H9 (cell line): ENCODE results near the gene RTN4R. TPM values are rescaled to one million over a fixed set of nuclear protein-coding genes. Genes with fewer than 3 reads are reported as not detected.
"Not testable (repeated sequence)": the region's sequence is repeated elsewhere in the genome, so short reads cannot be mapped to it uniquely, and the experiment has no call there.

ENCODE experiments used
- DNase-seq: peaks from one replicate; pipeline ENCODE4 v3.0.0-alpha.2; 2017
- H2AFZ ChIP-seq: one replicate; pipeline ENCODE4 v1.6.1; 2013; ENCODE audit warnings: mild to moderate bottlenecking, low read length, control low read depth, moderate library complexity
- H2AK5ac ChIP-seq: 2 replicates; pipeline ENCODE4 v1.6.1; 2013; ENCODE audit warnings: low read length, control low read depth, mixed read lengths; ENCODE audit not compliant: insufficient read length
- H2BK120ac ChIP-seq: one replicate; pipeline ENCODE4 v1.6.1; 2013; ENCODE audit warnings: low read depth, mild to moderate bottlenecking, low read length, control low read depth, inconsistent platforms; ENCODE audit not compliant: poor library complexity, severe bottlenecking
- H2BK12ac ChIP-seq: 2 replicates; pipeline ENCODE4 v1.6.1; 2013; ENCODE audit warnings: low read length, control low read depth, mixed read lengths, low read depth; ENCODE audit not compliant: insufficient read length
- H2BK15ac ChIP-seq: 2 replicates; pipeline ENCODE4 v1.6.1; 2013; ENCODE audit warnings: low read depth, low read length, control low read depth
- H2BK20ac ChIP-seq: one replicate; pipeline ENCODE4 v1.6.1; 2013; ENCODE audit warnings: low read depth, mild to moderate bottlenecking, low read length, control low read depth, inconsistent platforms; ENCODE audit not compliant: poor library complexity, severe bottlenecking
- H2BK5ac ChIP-seq: 2 replicates; pipeline ENCODE4 v1.6.1; 2013; ENCODE audit warnings: low read length, control low read depth, mixed read lengths; ENCODE audit not compliant: insufficient read length
- H3K14ac ChIP-seq: 2 replicates; pipeline ENCODE4 v1.6.1; 2013; ENCODE audit warnings: low read length, control low read depth; ENCODE audit not compliant: insufficient read depth
- H3K18ac ChIP-seq: 2 replicates; pipeline ENCODE4 v1.6.1; 2013; ENCODE audit warnings: low read depth, mild to moderate bottlenecking, mixed read lengths, low read length, control low read depth; ENCODE audit not compliant: insufficient read length
- H3K23ac ChIP-seq: 2 replicates; pipeline ENCODE4 v1.6.1; 2013; ENCODE audit warnings: low read length, control low read depth, mixed read lengths, low read depth; ENCODE audit not compliant: insufficient read length
- H3K23me2 ChIP-seq: 2 replicates; pipeline ENCODE4 v1.6.1; 2013; ENCODE audit warnings: low read depth, mild to moderate bottlenecking, mixed read lengths, low read length, control low read depth; ENCODE audit not compliant: insufficient read length, poor library complexity, severe bottlenecking
- H3K27ac ChIP-seq: 2 replicates; pipeline ENCODE4 v1.5.1; 2013; ENCODE audit warnings: low read length, control low read depth, mixed read lengths, low read depth; ENCODE audit not compliant: insufficient read length
- H3K27me3 ChIP-seq: 2 replicates; pipeline ENCODE4 v1.6.1; 2013; ENCODE audit warnings: low read length, control low read depth, inconsistent platforms; ENCODE audit not compliant: insufficient read depth
- H3K4ac ChIP-seq: 2 replicates; pipeline ENCODE4 v1.6.1; 2013; ENCODE audit warnings: low read depth, mild to moderate bottlenecking, control low read depth, inconsistent platforms, low read length, moderate library complexity
- H3K4me1 ChIP-seq: 2 replicates; pipeline ENCODE4 v1.6.1; 2013; ENCODE audit warnings: low read length, control low read depth, inconsistent platforms; ENCODE audit not compliant: insufficient read depth
- H3K4me2 ChIP-seq: 2 replicates; pipeline ENCODE4 v1.6.1; 2013; ENCODE audit warnings: low read length, control low read depth, mixed read lengths; ENCODE audit not compliant: insufficient read length, insufficient read depth
- H3K56ac ChIP-seq: 2 replicates; pipeline ENCODE4 v1.6.1; 2013; ENCODE audit warnings: low read depth, mild to moderate bottlenecking, mixed read lengths, low read length, control low read depth; ENCODE audit not compliant: insufficient read length
- H3K79me1 ChIP-seq: 2 replicates; pipeline ENCODE4 v1.6.1; 2013; ENCODE audit warnings: low read depth, mild to moderate bottlenecking, moderate library complexity, low read length, control low read depth, inconsistent platforms; ENCODE audit not compliant: insufficient read depth, poor library complexity, severe bottlenecking
- H3K79me2 ChIP-seq: 2 replicates; pipeline ENCODE4 v1.6.1; 2013; ENCODE audit warnings: low read length, control low read depth, inconsistent platforms; ENCODE audit not compliant: insufficient read depth
- H3K9ac ChIP-seq: 2 replicates; pipeline ENCODE4 v1.6.1; 2013; ENCODE audit warnings: low read length, control low read depth, mixed read lengths; ENCODE audit not compliant: insufficient read length; ENCODE audit errors: extremely low read depth
- H3K9me3 ChIP-seq: one replicate; pipeline ENCODE4 v1.6.1; 2013; ENCODE audit warnings: low read depth, low read length, inconsistent platforms; ENCODE audit not compliant: control insufficient read depth
- H3T11ph ChIP-seq: one replicate; pipeline ENCODE4 v1.6.1; 2013; ENCODE audit warnings: mild to moderate bottlenecking, low read length, control low read depth, inconsistent platforms
- H4K20me1 ChIP-seq: one replicate; pipeline ENCODE4 v1.6.1; 2013; ENCODE audit not compliant: control insufficient read depth, insufficient read length, insufficient read depth
- H4K5ac ChIP-seq: 2 replicates; pipeline ENCODE4 v1.6.1; 2013; ENCODE audit warnings: low read depth, mild to moderate bottlenecking, mixed read lengths, low read length, control low read depth; ENCODE audit not compliant: insufficient read length
- H4K8ac ChIP-seq: replicated peaks from 2 replicates; pipeline ENCODE4 v1.6.1; 2013; ENCODE audit warnings: low read length, control low read depth, mixed read lengths, low read depth; ENCODE audit not compliant: insufficient read length
- H4K91ac ChIP-seq: 2 replicates; pipeline ENCODE4 v1.6.1; 2013; ENCODE audit warnings: low read depth, mild to moderate bottlenecking, moderate library complexity, mixed read lengths, low read length, control low read depth; ENCODE audit not compliant: insufficient read length
- H3K27ac Mint-ChIP-seq, 3 experiments: 2 replicates in 2 of 3; 3 replicates in 1 of 3; pipeline ENCODE4 v1.8.0; 2020 to 2021; ENCODE audit warnings: mixed read lengths in 3 of 3, mild to moderate bottlenecking in 1 of 3, moderate library complexity in 1 of 3
- H3K27me3 Mint-ChIP-seq: 2 replicates; pipeline ENCODE4 v1.8.0; 2021; ENCODE audit warnings: low read depth, mild to moderate bottlenecking, moderate library complexity, mixed read lengths
- H3K36me3 Mint-ChIP-seq, 3 experiments: 2 replicates in 2 of 3; 3 replicates in 1 of 3; pipeline ENCODE4 v1.8.0; 2020 to 2021; ENCODE audit warnings: low read depth in 3 of 3, mixed read lengths in 3 of 3; ENCODE audit not compliant: insufficient read depth in 1 of 3
- H3K4me1 Mint-ChIP-seq, 2 experiments: 2 replicates each; pipeline ENCODE4 v1.8.0; 2020; ENCODE audit warnings: mixed read lengths in 2 of 2
- H3K4me3 Mint-ChIP-seq, 2 experiments: 2 replicates in 1 of 2; 3 replicates in 1 of 2; pipeline ENCODE4 v1.8.0; 2020 to 2021; ENCODE audit warnings: mild to moderate bottlenecking in 2 of 2, mixed read lengths in 2 of 2, moderate library complexity in 1 of 2
- H3K9me3 Mint-ChIP-seq, 2 experiments: 2 replicates in 1 of 2; 3 replicates in 1 of 2; pipeline ENCODE4 v1.8.0; 2020; ENCODE audit warnings: mild to moderate bottlenecking in 2 of 2, mixed read lengths in 2 of 2, moderate library complexity in 1 of 2
- WGBS: extraction: QIAGEN DNeasy Blood & Tissue Kit; methylation state at CpG from one replicate; pipeline ENCODE4 v1.1.7; 2013; ENCODE audit warnings: missing lambda C conversion rate, low lambda C conversion rate, mixed read lengths; ENCODE audit not compliant: insufficient read length; ENCODE audit errors: extremely low coverage; 5-methylcytosine and 5-hydroxymethylcytosine counted together
- total RNA-seq: library from RNA; stranded (reverse); gene quantifications from 2 replicates; pipeline ENCODE4 v1.2.1, GENCODE V29; 2021
- TF ChIP-seq, protein P1 (sequence below): fragments of 200-600 bp; sonication (generic); conservative IDR thresholded peaks from 3 replicates; pipeline ENCODE4 v1.8.0; 2021; ENCODE audit warnings: antibody characterized with exemption, mild to moderate bottlenecking

RTN4R gene
- total RNA-seq, 1 experiment from 2014 or later, result 19.0 TPM

DNA sequence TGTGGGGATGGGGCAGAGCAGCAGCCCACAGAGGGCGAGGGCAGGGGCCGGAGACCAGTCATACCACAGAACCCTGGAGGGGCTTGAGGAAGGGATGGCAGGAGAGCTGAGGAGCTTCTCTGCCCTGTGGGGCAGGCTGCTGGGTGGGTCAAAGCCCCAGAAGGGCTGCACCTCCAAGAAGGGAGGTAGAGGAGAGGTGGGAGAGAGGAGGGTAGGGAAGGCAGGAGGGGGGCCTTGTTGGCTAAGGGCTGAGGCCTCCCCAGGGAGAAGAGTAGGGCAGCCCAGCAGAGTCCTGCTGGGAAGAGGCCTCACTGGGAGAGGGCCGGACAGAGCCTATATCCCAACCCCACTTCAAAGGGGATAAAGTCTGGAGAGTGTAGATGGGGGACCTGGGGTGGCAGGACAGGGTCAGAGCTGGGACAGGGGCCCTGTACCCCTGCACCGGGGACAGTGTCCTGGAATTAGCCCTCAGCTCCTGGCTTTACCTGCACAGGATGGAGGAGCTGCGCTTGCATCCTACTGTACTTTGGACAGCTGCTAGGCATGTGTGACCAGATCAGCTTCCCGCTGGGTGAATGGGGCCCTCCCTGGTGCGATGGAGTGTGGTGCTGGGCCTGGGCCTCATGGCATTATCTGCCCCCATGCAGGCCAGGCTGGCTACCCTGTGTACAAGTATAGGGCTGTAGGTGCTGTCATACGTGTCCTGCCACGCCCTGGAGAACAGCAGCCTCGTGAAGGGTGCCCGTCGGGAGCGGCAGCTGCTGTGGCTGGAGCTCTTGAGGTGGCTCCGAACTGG lies 44.5 kb upstream of the RTN4R start:
- peak; percentile 12 for DNase-seq
- Mint-ChIP-seq H3K4me1 (peaks cover 6 to 8% of the 10 kb centered on the region in 2 experiments), H3K36me3 (no peaks in the 10 kb centered on the region), H3K4me3 (no peak overlapping the region), H3K27me3 (no peaks in the 10 kb centered on the region; the same call in 1 of the 2 replicates), H3K27ac (no peak overlapping the region), H3K9me3 (no peaks in the 10 kb centered on the region)
- no peak overlapping the region for H2BK5ac ChIP-seq
- H2AFZ ChIP-seq, result no peak overlapping the region
- no CpG with 5 or more reads among the region's 14 CpGs for WGBS
- H2BK20ac ChIP-seq, result no peak overlapping the region
- no peak overlapping the region for H3K9ac ChIP-seq
- no peak overlapping the region for H4K8ac ChIP-seq
- H3K23ac ChIP-seq, result no peak overlapping the region
- H3K23me2 ChIP-seq, result no peaks in the 10 kb centered on the region
- TF ChIP-seq, protein P1, sequence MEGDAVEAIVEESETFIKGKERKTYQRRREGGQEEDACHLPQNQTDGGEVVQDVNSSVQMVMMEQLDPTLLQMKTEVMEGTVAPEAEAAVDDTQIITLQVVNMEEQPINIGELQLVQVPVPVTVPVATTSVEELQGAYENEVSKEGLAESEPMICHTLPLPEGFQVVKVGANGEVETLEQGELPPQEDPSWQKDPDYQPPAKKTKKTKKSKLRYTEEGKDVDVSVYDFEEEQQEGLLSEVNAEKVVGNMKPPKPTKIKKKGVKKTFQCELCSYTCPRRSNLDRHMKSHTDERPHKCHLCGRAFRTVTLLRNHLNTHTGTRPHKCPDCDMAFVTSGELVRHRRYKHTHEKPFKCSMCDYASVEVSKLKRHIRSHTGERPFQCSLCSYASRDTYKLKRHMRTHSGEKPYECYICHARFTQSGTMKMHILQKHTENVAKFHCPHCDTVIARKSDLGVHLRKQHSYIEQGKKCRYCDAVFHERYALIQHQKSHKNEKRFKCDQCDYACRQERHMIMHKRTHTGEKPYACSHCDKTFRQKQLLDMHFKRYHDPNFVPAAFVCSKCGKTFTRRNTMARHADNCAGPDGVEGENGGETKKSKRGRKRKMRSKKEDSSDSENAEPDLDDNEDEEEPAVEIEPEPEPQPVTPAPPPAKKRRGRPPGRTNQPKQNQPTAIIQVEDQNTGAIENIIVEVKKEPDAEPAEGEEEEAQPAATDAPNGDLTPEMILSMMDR, result no peak
- H3K9me3 ChIP-seq, result no peaks in the 10 kb centered on the region
- no peak overlapping the region for H3K18ac ChIP-seq
- H3K27ac ChIP-seq, result no peak overlapping the region
- H3K79me1 ChIP-seq, result no peaks in the 10 kb centered on the region
- H4K91ac ChIP-seq, result no peak overlapping the region
- H2BK15ac ChIP-seq, result no peak overlapping the region
- H4K20me1 ChIP-seq, result no peaks in the 10 kb centered on the region
- H3K4me2 ChIP-seq, result no peak overlapping the region
- H3K4me1 ChIP-seq, result peaks cover 4% of the 10 kb centered on the region
- H3T11ph ChIP-seq, result no peak overlapping the region
- peaks cover 3% of the 10 kb centered on the region; the same call in 1 of the 2 replicates for H3K79me2 ChIP-seq
- H3K14ac ChIP-seq, result no peak overlapping the region
- no peak overlapping the region for H3K56ac ChIP-seq
- no peak overlapping the region for H2BK12ac ChIP-seq
- H3K4ac ChIP-seq, result no peak overlapping the region
- H4K5ac ChIP-seq, result no peak overlapping the region
- no peak overlapping the region for H2AK5ac ChIP-seq
- no peaks in the 10 kb centered on the region for H3K27me3 ChIP-seq
- no peak overlapping the region for H2BK120ac ChIP-seq

DNA sequence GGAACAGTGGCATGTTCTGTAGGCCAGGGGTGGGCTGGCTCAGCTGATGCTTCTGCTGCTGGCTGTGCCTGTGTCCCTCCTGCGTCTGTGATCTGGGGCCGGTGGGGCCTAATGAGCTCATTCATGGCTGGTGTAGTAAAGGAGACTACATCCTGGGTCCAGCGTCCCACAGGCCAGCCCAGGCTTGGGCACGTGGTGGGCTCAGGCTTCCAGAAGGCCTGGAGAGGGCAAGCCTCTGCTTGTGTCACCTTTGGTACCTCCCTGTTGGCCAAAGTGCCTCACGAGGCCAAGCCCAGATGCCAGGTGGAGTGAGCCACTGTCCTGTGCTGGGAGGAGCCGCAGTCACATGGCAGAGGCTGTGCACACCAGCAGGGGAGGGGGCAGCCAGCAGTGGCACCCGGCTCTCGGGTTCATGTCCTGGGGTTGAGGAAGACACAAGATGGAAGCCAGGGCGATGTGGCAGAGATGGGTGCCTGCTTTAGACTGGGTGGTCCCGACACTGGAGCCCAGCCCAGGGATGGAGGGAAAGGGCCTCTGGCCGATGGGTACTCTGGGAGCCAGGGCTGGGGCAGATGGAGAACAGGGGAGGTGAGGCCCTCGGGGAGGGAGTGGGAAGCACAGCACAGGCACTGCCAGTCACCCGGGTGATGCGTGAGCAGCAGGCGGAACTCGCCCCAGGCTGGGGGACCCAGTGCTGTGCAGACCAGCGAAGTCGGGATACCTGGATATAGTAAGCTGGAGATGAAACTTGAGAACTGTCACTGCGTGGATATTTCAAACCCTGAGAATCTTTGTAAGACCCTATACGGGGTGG lies 43.3 kb upstream of the RTN4R start:
- not testable (repeated sequence) for H2BK20ac ChIP-seq, H3K9me3 ChIP-seq, H3K9ac ChIP-seq

More for the DNA sequence above, 43.3 kb upstream of the RTN4R start:
- not testable (repeated sequence) for H3K14ac ChIP-seq, H3T11ph ChIP-seq, H2AFZ ChIP-seq, H3K4me2 ChIP-seq, H4K91ac ChIP-seq, H2BK15ac ChIP-seq, H4K5ac ChIP-seq, H3K9me3 Mint-ChIP-seq, H2BK5ac ChIP-seq, H3K4me1 ChIP-seq, H2AK5ac ChIP-seq, H3K79me1 ChIP-seq, H3K4me3 Mint-ChIP-seq, H3K27me3 Mint-ChIP-seq, H3K27me3 ChIP-seq, H4K20me1 ChIP-seq, DNase-seq, H3K4ac ChIP-seq, H2BK12ac ChIP-seq, H2BK120ac ChIP-seq, H3K23ac ChIP-seq, H3K27ac ChIP-seq, H3K56ac ChIP-seq, H3K36me3 Mint-ChIP-seq, H3K4me1 Mint-ChIP-seq, H3K23me2 ChIP-seq, H4K8ac ChIP-seq, H3K79me2 ChIP-seq, H3K18ac ChIP-seq
- WGBS, result no CpG with 5 or more reads among the region's 20 CpGs
- H3K27ac Mint-ChIP-seq, result peak overlapping the region in 1 of 3 experiments; percentile 23; a peak in 1 of 7 replicates
